Measurements from ENCODE around the gene ZSCAN1.

- TF ChIP-seq GATA3 (IDR thresholded peaks at IDR 0.05; ENCODE audit: low read depth, low read length) (no peak), GATA2 (IDR thresholded peaks at IDR 0.05; ENCODE audit: low read depth, low read length) (no peak)
These were observed 21.4 kb downstream of the ZSCAN1 start for GRCh38 chr19:58054901-58055874.

Measured in SH-SY5Y (cell line).